PC-3 (cell line): ENCODE measurements around the gene ENTPD1. TPM values are rescaled to one million over a fixed set of nuclear protein-coding genes. Genes with fewer than 3 reads are reported as not detected.

ENCODE experiments used
- ATAC-seq: fragments of 200-7000 bp; cut with Tn5 transposase; 2 replicates; pipeline ENCODE4 v1.9.1; 2020; ENCODE audit warnings: mild to moderate bottlenecking, moderate library complexity
- BruUV-seq: library from RNA; stranded (reverse); fragments of 400-500 nt; replicated peaks from 2 replicates; lab custom pipeline; 2021; lab: Mats Ljungman, UMichigan
- CTCF ChIA-PET: fragments of 300-600 bp; sonication (Branson Sonifier 250); formaldehyde crosslinking; loops from one replicate; lab custom pipeline; 2022; ENCODE audit warnings: antibody characterized with exemption; lab: Charles Lee
- POLR2A ChIA-PET: fragments of 300-600 bp; sonication (Branson Sonifier 250); formaldehyde crosslinking; loops from one replicate; lab custom pipeline; 2022; ENCODE audit warnings: antibody characterized with exemption; ENCODE audit not compliant: unreplicated experiment; lab: Charles Lee
- DNase-seq: peaks from one replicate; pipeline ENCODE4 v3.0.0-alpha.2; 2015
- H2AFZ ChIP-seq: fragments of 300-600 bp; sonication (generic); 2 replicates; pipeline ENCODE4 v1.6.0; 2016; ENCODE audit warnings: antibody characterized with exemption, low read length
- H3F3A ChIP-seq: fragments of 300-600 bp; sonication (generic); one replicate; pipeline ENCODE4 v1.6.0; 2017; ENCODE audit warnings: antibody characterized with exemption, low read length, control low read depth, mild to moderate bottlenecking; ENCODE audit not compliant: unreplicated experiment
- H3K27ac ChIP-seq: fragments of 300-600 bp; sonication (generic); 2 replicates; pipeline ENCODE4 v1.5.1; 2016; ENCODE audit warnings: mild to moderate bottlenecking, low read length
- H3K27me3 ChIP-seq: fragments of 300-600 bp; sonication (generic); 2 replicates; pipeline ENCODE4 v1.6.1; 2016; ENCODE audit warnings: low read length, mixed read lengths
- H3K36me3 ChIP-seq: fragments of 300-600 bp; sonication (generic); 2 replicates; pipeline ENCODE4 v1.6.1; 2016; ENCODE audit warnings: low read depth, mixed run types, low read length, mixed read lengths
- H3K4me1 ChIP-seq: fragments of 300-600 bp; sonication (generic); 2 replicates; pipeline ENCODE4 v1.5.1; 2016; ENCODE audit warnings: low read length; ENCODE audit not compliant: insufficient read depth
- H3K4me2 ChIP-seq: fragments of 300-600 bp; sonication (generic); 2 replicates; pipeline ENCODE4 v1.6.0; 2016; ENCODE audit warnings: low read length
- H3K4me3 ChIP-seq: fragments of 300-600 bp; sonication (generic); 2 replicates; pipeline ENCODE4 v1.5.1; 2016; ENCODE audit warnings: mild to moderate bottlenecking, low read length, mixed read lengths
- H3K79me2 ChIP-seq: fragments of 300-600 bp; sonication (generic); 2 replicates; pipeline ENCODE4 v1.6.1; 2017; ENCODE audit warnings: low read length, mixed read lengths
- H3K9ac ChIP-seq: fragments of 300-600 bp; sonication (generic); 2 replicates; pipeline ENCODE4 v1.6.0; 2016; ENCODE audit warnings: mild to moderate bottlenecking, low read length
- H3K9me2 ChIP-seq: fragments of 300-600 bp; sonication (generic); replicated peaks from 2 replicates; pipeline ENCODE4 v1.6.1; 2016; ENCODE audit warnings: mixed run types, low read length, mixed read lengths
- H3K9me3 ChIP-seq: fragments of 300-600 bp; sonication (generic); 2 replicates; pipeline ENCODE4 v1.6.1; 2016; ENCODE audit warnings: low read length, mixed read lengths
- H4K20me1 ChIP-seq: fragments of 300-600 bp; sonication (generic); 2 replicates; pipeline ENCODE4 v1.6.1; 2016; ENCODE audit warnings: low read length, mixed read lengths
- CTCF ChIP-seq: fragments of 300-600 bp; sonication (generic); conservative IDR thresholded peaks from 2 replicates; pipeline ENCODE4 v1.5.1; 2017; ENCODE audit warnings: antibody characterized with exemption, low read depth, mild to moderate bottlenecking, low read length
- EZH2 ChIP-seq: fragments of 300-600 bp; sonication (generic); IDR thresholded peaks from one replicate; pipeline ENCODE4 v1.6.1; 2017; ENCODE audit warnings: antibody characterized with exemption, mild to moderate bottlenecking, low read length; ENCODE audit not compliant: unreplicated experiment
- EZH2phosphoT487 ChIP-seq: fragments of 300-600 bp; sonication (generic); IDR thresholded peaks from 2 replicates; pipeline ENCODE4 v1.6.1; 2018; ENCODE audit warnings: mild to moderate bottlenecking, antibody characterized with exemption, low read length, borderline replicate concordance
- intact Hi-C: fragments of 100-400 bp; cut with micrococcal nuclease; formaldehyde crosslinking; loops from 2 replicates; pipeline ENCODE4 v1.9.0; 2023
- total RNA-seq: library from RNA; depleted of rRNA; stranded (reverse); fragments of >200 nt; gene quantifications from 2 replicates; pipeline ENCODE4 v1.2.3, GENCODE V29; 2014

The ENTPD1 gene
- total RNA-seq, 1 experiment from 2014 or later = not detected

GRCh38 chr10:95848841-95849240, 92.9 kb downstream of the ENTPD1 start:
- intact Hi-C loops = loop anchor here (10.0 kb wide), 1 partner anchor 446 kb away; no protein-coding TSS in a partner anchor
- Histone ChIP-seq H3K36me3 (no peaks in the 10 kb centered on the region), H3K27ac (no peak overlapping the region), H3K4me3 (no peak overlapping the region), H3K9me3 (no peaks in the 10 kb centered on the region), H3K4me2 (no peak overlapping the region), H3K9ac (no peak overlapping the region), H3F3A (no peaks in the 10 kb centered on the region), H2AFZ (no peak overlapping the region), H3K79me2 (no peaks in the 10 kb centered on the region), H4K20me1 (no peaks in the 10 kb centered on the region), H3K4me1 (no peaks in the 10 kb centered on the region), H3K9me2 (no peaks in the 10 kb centered on the region), H3K27me3 (peaks cover 11% of the 10 kb centered on the region)
- BruUV-seq = no TSS peak
- DNase-seq = no peak
- ChIA-PET POLR2A (no interaction called here), CTCF (no interaction called here)
- TF ChIP-seq EZH2phosphoT487 (no peak), EZH2 (no peak), CTCF (no peak)
- ATAC-seq = no peak

- H3K27ac ChIP-seq = no peak overlapping the region
- CTCF ChIA-PET = no interaction called here
- 0 out of 2 replicates have a peak, but pooled peaks cover under 1% of the 10 kb centered on the region for H3K27me3 ChIP-seq
- TF ChIP-seq EZH2phosphoT487 (no peak), CTCF (no peak), EZH2 (no peak)
- DNase-seq = no peak
- H2AFZ ChIP-seq = no peak overlapping the region
- intact Hi-C loops = no loop called here
- H3K9me2 ChIP-seq = no peaks in the 10 kb centered on the region
- H3K4me2 ChIP-seq = no peak overlapping the region
- ATAC-seq = no peak
- H3K4me1 ChIP-seq = no peaks in the 10 kb centered on the region
- no peaks in the 10 kb centered on the region for H4K20me1 ChIP-seq
- H3F3A ChIP-seq = no peaks in the 10 kb centered on the region
- POLR2A ChIA-PET = no interaction called here
- no TSS peak for BruUV-seq
- no peaks in the 10 kb centered on the region for H3K36me3 ChIP-seq
- no peaks in the 10 kb centered on the region for H3K9me3 ChIP-seq
- no peaks in the 10 kb centered on the region for H3K79me2 ChIP-seq
- H3K9ac ChIP-seq = no peak overlapping the region
- no peak overlapping the region for H3K4me3 ChIP-seq
These were observed 94.8 kb downstream of the ENTPD1 start for GRCh38 chr10:95850791-95851190.

- ChIA-PET POLR2A (no interaction called here), CTCF (no interaction called here)
- no peaks in the 10 kb centered on the region for H3K9me2 ChIP-seq
- TF ChIP-seq EZH2phosphoT487 (no peak), EZH2 (no peak), CTCF (no peak)
- no peaks in the 10 kb centered on the region for H3K9me3 ChIP-seq
- H4K20me1 ChIP-seq = no peaks in the 10 kb centered on the region
- no peak overlapping the region for H3K4me3 ChIP-seq
- H3F3A ChIP-seq = no peaks in the 10 kb centered on the region
- no peak overlapping the region for H3K27ac ChIP-seq
- no peaks in the 10 kb centered on the region for H3K27me3 ChIP-seq
- no peaks in the 10 kb centered on the region for H3K36me3 ChIP-seq
- H3K9ac ChIP-seq = no peak overlapping the region
- H3K79me2 ChIP-seq = no peaks in the 10 kb centered on the region
- DNase-seq (no peak), ATAC-seq (no peak)
- intact Hi-C loops = no loop called here
- H3K4me1 ChIP-seq = 0 out of 2 replicates have a peak, but pooled peaks cover 6% of the 10 kb centered on the region
- BruUV-seq = no TSS peak
- no peak overlapping the region for H3K4me2 ChIP-seq
- no peak overlapping the region for H2AFZ ChIP-seq
These were observed 104.4 kb downstream of the ENTPD1 start for GRCh38 chr10:95860166-95860940.
